B cell (primary cell): ENCODE measurements around the gene EIF3A. TPM values are rescaled to one million over a fixed set of nuclear protein-coding genes. Genes with fewer than 3 reads are reported as not detected.
A peak's percentile ranks its signal among the peaks of the same experiment; 100 is the strongest.

Source experiments
- ATAC-seq: fragments of 200-7000 bp; cut with Tn5 transposase; one replicate; pipeline ENCODE4 v1.10.0; 2021; ENCODE audit warnings: low read depth, mild to moderate bottlenecking, moderate number of reproducible peaks, moderate library complexity
- CTCF ChIA-PET: fragments of 350-600 bp; sonication (Branson Sonifier 250); formaldehyde crosslinking; loops from one replicate; lab custom pipeline; 2021; ENCODE audit warnings: antibody characterized with exemption, inconsistent platforms; lab: Charles Lee
- POLR2A ChIA-PET: fragments of 350-600 bp; sonication (Branson Sonifier 250); formaldehyde crosslinking; loops from one replicate; lab custom pipeline; 2021; ENCODE audit warnings: antibody characterized with exemption; lab: Charles Lee
- DNase-seq: peaks from one replicate; pipeline ENCODE4 v3.0.0; 2013
- H2AFZ ChIP-seq: 2 replicates; pipeline ENCODE4 v1.6.1; 2012; ENCODE audit warnings: mild to moderate bottlenecking, low read depth, low read length; ENCODE audit not compliant: insufficient read depth, poor library complexity, severe bottlenecking
- H3K27ac ChIP-seq, 2 donors: 1 replicate in 1 of 2; 2 replicates in 1 of 2; pipeline ENCODE4 v1.5.1; 2012 to 2013; ENCODE audit warnings: low read length in 2 of 2, mild to moderate bottlenecking in 2 of 2, moderate library complexity in 1 of 2
- H3K27me3 ChIP-seq, 4 experiments: fragments of 200-600 bp in 1 of 4; sonication (generic) in 1 of 4; replicated peaks in 1 of 4; 1 replicate in 2 of 4; 2 replicates in 2 of 4; pipeline versions ENCODE4 v1.6.1 to v1.7.0; 2013 to 2016; ENCODE audit warnings: low read length in 3 of 4, mild to moderate bottlenecking in 2 of 4, mixed read lengths in 1 of 4, moderate library complexity in 1 of 4; ENCODE audit not compliant: insufficient read depth in 4 of 4, control insufficient read depth in 3 of 4; ENCODE audit errors: control extremely low read depth in 1 of 4
- H3K36me3 ChIP-seq, 2 experiments: replicated peaks in 1 of 2; 1 replicate in 1 of 2; 2 replicates in 1 of 2; pipeline versions ENCODE4 v1.6.1 to v1.7.1; 2013; ENCODE audit warnings: low read length in 1 of 2; ENCODE audit not compliant: insufficient read depth in 2 of 2, control insufficient read depth in 1 of 2; ENCODE audit errors: control extremely low read depth in 1 of 2, extremely low read depth in 1 of 2
- H3K4me1 ChIP-seq, 2 donors: fragments of 200-600 bp in 1 of 2; sonication (generic) in 1 of 2; 1 replicate in 1 of 2; 2 replicates in 1 of 2; pipeline versions ENCODE4 v1.5.1 to v1.6.1; 2013 to 2017; ENCODE audit warnings: low read length in 2 of 2; ENCODE audit not compliant: control insufficient read depth in 2 of 2, insufficient read depth in 2 of 2
- H3K4me2 ChIP-seq: replicated peaks from 2 replicates; pipeline ENCODE3; 2012; ENCODE audit warnings: mild to moderate bottlenecking, low read depth, low read length; ENCODE audit not compliant: poor library complexity, severe bottlenecking
- H3K4me3 ChIP-seq, 5 experiments: fragments of 200-600 bp in 1 of 5; sonication (generic) in 1 of 5; 1 replicate in 3 of 5; 2 replicates in 2 of 5; pipeline versions ENCODE4 v1.5.1 to v1.7.0; 2011 to 2016; ENCODE audit warnings: low read length in 4 of 5, mild to moderate bottlenecking in 4 of 5, low read depth in 2 of 5, control low read depth in 1 of 5, moderate library complexity in 1 of 5; ENCODE audit not compliant: insufficient read depth in 1 of 5; ENCODE audit errors: control extremely low read depth in 1 of 5, extremely low read depth in 1 of 5
- H3K79me2 ChIP-seq: fragments of 200-600 bp; sonication (generic); one replicate; pipeline ENCODE4 v1.6.0; 2016; ENCODE audit warnings: low read length; ENCODE audit not compliant: control insufficient read depth, insufficient read depth
- H3K9ac ChIP-seq: fragments of 200-600 bp; sonication (generic); 2 replicates; pipeline ENCODE4 v1.6.1; 2017; ENCODE audit warnings: mild to moderate bottlenecking, low read length, moderate library complexity
- H3K9me3 ChIP-seq, 3 donors: one replicate each; pipeline versions ENCODE4 v1.6.1 to v1.7.1; 2013; ENCODE audit warnings: low read length in 2 of 3; ENCODE audit not compliant: control insufficient read depth in 2 of 3, insufficient read depth in 1 of 3; ENCODE audit errors: control extremely low read depth in 1 of 3
- H4K20me1 ChIP-seq: 2 replicates; pipeline ENCODE4 v1.6.0; 2012; ENCODE audit warnings: mild to moderate bottlenecking, low read length; ENCODE audit not compliant: insufficient read depth, control insufficient read depth, poor library complexity, severe bottlenecking
- H3K27ac Mint-ChIP-seq: one replicate; pipeline ENCODE4 v1.8.0; 2021; ENCODE audit warnings: mixed read lengths
- H3K27me3 Mint-ChIP-seq: one replicate; pipeline ENCODE4 v1.8.0; 2021; ENCODE audit warnings: mixed read lengths
- H3K4me1 Mint-ChIP-seq: one replicate; pipeline ENCODE4 v1.8.0; 2021; ENCODE audit warnings: mixed read lengths
- H3K4me3 Mint-ChIP-seq: one replicate; pipeline ENCODE4 v1.8.0; 2021; ENCODE audit warnings: mixed read lengths
- H3K9me3 Mint-ChIP-seq: one replicate; pipeline ENCODE4 v1.8.0; 2022; ENCODE audit warnings: mixed read lengths; ENCODE audit not compliant: insufficient read depth
- CTCF ChIP-seq: fragments of 200-600 bp; IDR thresholded peaks from one replicate; pipeline ENCODE4 v1.8.0; 2022; ENCODE audit warnings: antibody characterized with exemption, mild to moderate bottlenecking
- EZH2 ChIP-seq: IDR thresholded peaks from 2 replicates; pipeline ENCODE4 v1.6.1; 2012; ENCODE audit warnings: borderline replicate concordance, low read depth, mild to moderate bottlenecking, moderate library complexity, low read length; ENCODE audit not compliant: insufficient read depth, poor library complexity, severe bottlenecking
- WGBS: methylation state at CpG from one replicate; pipeline ENCODE4 v1.1.5; 2013; ENCODE audit warnings: missing lambda C conversion rate; ENCODE audit not compliant: insufficient coverage; 5-methylcytosine and 5-hydroxymethylcytosine counted together
- intact Hi-C: fragments of 100-400 bp; cut with micrococcal nuclease; formaldehyde crosslinking; loops from one replicate; pipeline ENCODE4 v1.10.0; 2022
- polyA plus RNA-seq: library from polyadenylated mRNA; depleted of rRNA; stranded (reverse); fragments of >200 nt; gene quantifications from 2 replicates; pipeline ENCODE4 v1.2.3, GENCODE V29; 2012
- small RNA-seq: library from RNA; depleted of rRNA; stranded (forward); fragments of <200 nt; gene quantifications from one replicate; pipeline ENCODE3, GENCODE V24; 2012; ENCODE audit warnings: low replicate concordance, low read depth; ENCODE audit not compliant: insufficient read length
- total RNA-seq, 2 donors: library from RNA; stranded (reverse); fragments of 120-200 nt in 1 of 2; gene quantifications; 1 replicate in 1 of 2; 2 replicates in 1 of 2; pipeline versions ENCODE4 v1.2.3 to v1.2.4, GENCODE V29; 2013 to 2022

EIF3A gene
- total and polyA plus RNA-seq, 2 donors (not counting 1 experiment from before 2014, with no cell fraction given) = 8.8 to 94.5 TPM

GRCh38 chr10:118985576-118985975 is 95.0 kb downstream of the EIF3A start:
- H3K4me2 ChIP-seq = no peak overlapping the region

More at GRCh38 chr10:118985576-118985975, 95.0 kb downstream of the EIF3A start:
- Mint-ChIP-seq H3K27me3 (peaks cover 11% of the 10 kb centered on the region), H3K4me1 (peaks cover 4% of the 10 kb centered on the region), H3K27ac (no peak overlapping the region), H3K9me3 (peaks cover 8% of the 10 kb centered on the region), H3K4me3 (no peak overlapping the region)
- Histone ChIP-seq H3K36me3 (no peaks in the 10 kb centered on the region), H3K9me3 (peaks cover 1 to 32% (median 5%) of the 10 kb centered on the region in 3 donors), H3K27ac (no peak overlapping the region), H2AFZ (no peak overlapping the region), H3K9ac (no peak overlapping the region), H3K27me3 (no peaks in the 10 kb centered on the region), H3K4me1 (no peaks in the 10 kb centered on the region), H3K79me2 (no peaks in the 10 kb centered on the region), H4K20me1 (no peaks in the 10 kb centered on the region), H3K4me3 (no peak overlapping the region)
- DNase-seq (no peak), ATAC-seq (no peak)
- intact Hi-C loops = no loop called here
- no peak for TF ChIP-seq EZH2
- TF ChIP-seq CTCF = no peak
- CTCF ChIA-PET = no interaction called here
- no CpG with 5 or more reads among the region's 2 CpGs for WGBS
- POLR2A ChIA-PET = no interaction called here

Small RNAs within 50 kb of the gene (small RNA-seq; reads per million reads assigned to genes)
- not detected for gene AL355598.1
- not detected for gene RF00413
- gene SNORA19 = 84.1 reads per million, percentile 94 among the genes with 10 or more reads in this experiment

Other genes with a start within 250 kb of the EIF3A start
- 0.24 and 0.69 TPM in 2 replicates for gene NANOS1, start 51.1 kb downstream of the EIF3A start, total RNA-seq
- 0.03 and 0.16 TPM in 2 replicates for gene NANOS1, start 51.1 kb downstream of the EIF3A start, polyA plus RNA-seq
- gene DENND10, start 23.3 kb upstream of the EIF3A start, total RNA-seq = 24.4 and 30.0 TPM in 2 replicates
- 15.4 and 16.6 TPM in 2 replicates for gene DENND10, start 23.3 kb upstream of the EIF3A start, polyA plus RNA-seq
- 8.4 and 9.8 TPM in 2 replicates for gene SFXN4, start 84.9 kb upstream of the EIF3A start, total RNA-seq
- 12.6 and 15.4 TPM in 2 replicates for gene SFXN4, start 84.9 kb upstream of the EIF3A start, polyA plus RNA-seq
- gene PRDX3, start 98.0 kb upstream of the EIF3A start, total RNA-seq = 36.2 and 36.3 TPM in 2 replicates
- gene PRDX3, start 98.0 kb upstream of the EIF3A start, polyA plus RNA-seq = 16.7 and 18.0 TPM in 2 replicates
- 54.8 and 57.2 TPM in 2 replicates for gene GRK5, start 126.8 kb upstream of the EIF3A start, total RNA-seq
- gene GRK5, start 126.8 kb upstream of the EIF3A start, polyA plus RNA-seq = 21.9 and 22.9 TPM in 2 replicates